GM12891 (cell line): Measurements from ENCODE around the gene NSUN2.

Source experiments
- PAX5 ChIP-seq: IDR thresholded peaks from 2 replicates; pipeline ENCODE4 v1.6.1; 2011; ENCODE audit warnings: low read length, moderate library complexity, mild to moderate bottlenecking; ENCODE audit not compliant: insufficient read depth, severe bottlenecking
- POLR2A ChIP-seq: IDR thresholded peaks from 2 replicates; pipeline ENCODE4 v1.6.1; 2011; ENCODE audit warnings: low read depth, low read length, control low read depth

DNA sequence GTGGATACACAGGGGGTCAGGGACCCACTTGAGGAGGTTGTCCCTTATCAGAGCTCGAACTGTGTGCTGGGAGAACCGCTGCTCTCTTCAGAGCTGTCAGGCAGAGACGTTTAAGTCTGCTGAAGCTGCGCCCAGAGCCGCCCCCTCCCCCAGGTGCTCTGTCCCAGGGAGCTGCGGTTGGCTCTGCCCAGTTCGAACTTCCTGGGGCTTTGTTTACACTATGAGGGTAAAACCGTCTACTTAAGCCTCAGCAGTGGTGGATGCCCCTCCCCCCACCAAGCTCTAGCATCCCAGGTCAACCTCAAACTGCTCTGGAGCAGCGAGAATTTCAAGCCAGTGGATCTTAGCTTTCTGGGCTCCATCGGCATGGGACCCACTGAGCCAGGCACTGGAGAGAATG lies 16.3 kb upstream of the NSUN2 start:
- TF ChIP-seq POLR2A (no peak), PAX5 (no peak)
